ENCODE data around the gene RMRP. TPM values are rescaled to one million over a fixed set of nuclear protein-coding genes. Genes with fewer than 3 reads are reported as not detected.
A peak's percentile ranks its signal among the peaks of the same experiment; 100 is the strongest.
"Not testable (repeated sequence)": the region's sequence is repeated elsewhere in the genome, so short reads cannot be mapped to it uniquely, and the experiment has no call there.

Gene RMRP
- total and polyA plus RNA-seq, 5 experiments from 2014 or later: 33.0 to 21,271 (median 14,495) TPM; not detected in 2

- ATAC-seq: no peak
Measured at GRCh38 chr9:35618325-35618727, 39.5 kb downstream of the RMRP start, which contains the start of gene CD72. CD72 (minus strand) TSS chr9:35618413; CDS start chr9:35618303, 110 bp downstream.

GRCh38 chr9:35617548-35617947 is 40.3 kb downstream of the RMRP start:
- Mint-ChIP-seq H3K27me3 (no peaks in the 10 kb centered on the region), H3K4me1 (peaks cover 32 to 92% (median 45%) of the 10 kb centered on the region in 4 donors), H3K27ac (peak overlapping the region; percentile 90 to 98 (median 94)), H3K36me3 (no peaks in the 10 kb centered on the region), H3K4me3 (peak overlapping the region; percentile 82 to 94 (median 87)), H3K9me3 (no peaks in the 10 kb centered on the region)
- POLR2A ChIA-PET: interaction anchor here (0.6 to 6.3 kb wide), 16 partner anchors 13 to 286 kb away, joined by 3 to 95 read pairs (median 7); partner anchors contain the start of genes ARHGEF39, CCDC107, CREB3 and GBA2
- DNase-seq (no peak), ATAC-seq (no peak)

More at GRCh38 chr9:35618325-35618727, 39.5 kb downstream of the RMRP start, which contains the start of gene CD72:
- peak within 1 kb of the TSS; percentile 90 to 98 (median 94) for H3K27ac Mint-ChIP-seq
- H3K36me3 Mint-ChIP-seq: no peaks in the 10 kb centered on the region
- no peak for DNase-seq
- no peaks in the 10 kb centered on the region for H3K9me3 Mint-ChIP-seq
- H3K4me3 Mint-ChIP-seq: peak within 1 kb of the TSS; percentile 82 to 94 (median 87)
- peaks cover 31 to 88% (median 45%) of the 10 kb centered on the region in 4 donors for H3K4me1 Mint-ChIP-seq
- no peaks in the 10 kb centered on the region for H3K27me3 Mint-ChIP-seq
- POLR2A ChIA-PET: interaction anchor here (0.6 to 6.3 kb wide), 8 partner anchors 13 to 130 kb away, joined by 3 to 95 read pairs (median 7); partner anchors contain the start of genes GBA2, RGP1, SIT1 and TESK1

GRCh38 chr9:35616681-35617459 is 40.9 kb downstream of the RMRP start:
- Mint-ChIP-seq H3K27ac (peak overlapping the region; percentile 90 to 98 (median 94)), H3K36me3 (no peaks in the 10 kb centered on the region), H3K27me3 (no peaks in the 10 kb centered on the region), H3K9me3 (no peaks in the 10 kb centered on the region), H3K4me1 (peaks cover 32 to 88% (median 45%) of the 10 kb centered on the region in 4 donors), H3K4me3 (peak overlapping the region; percentile 82 to 94 (median 87))
- ATAC-seq (peak; percentile 74 to 84), DNase-seq (peak; percentile 53 to 84 (median 64))
- POLR2A ChIA-PET: interaction anchor here (0.7 to 6.3 kb wide), 18 partner anchors 9 to 197 kb away, joined by 3 to 95 read pairs (median 6); partner anchors contain the start of genes ARHGEF39, CCDC107, CREB3 and GBA2

GRCh38 chr9:35615981-35616680 is 41.7 kb downstream of the RMRP start:
- ATAC-seq: no peak
- no peak for DNase-seq
- H3K36me3 Mint-ChIP-seq: no peaks in the 10 kb centered on the region
- H3K27me3 Mint-ChIP-seq: no peaks in the 10 kb centered on the region
- peak overlapping the region; percentile 82 to 94 (median 87) for H3K4me3 Mint-ChIP-seq
- no peaks in the 10 kb centered on the region for H3K9me3 Mint-ChIP-seq
- POLR2A ChIA-PET: interaction anchor here (0.7 to 6.3 kb wide), 17 partner anchors 8 to 198 kb away, joined by 3 to 95 read pairs (median 5); partner anchors contain the start of genes ARHGEF39, CCDC107, CREB3 and RMRP
- peaks cover 37 to 88% (median 51%) of the 10 kb centered on the region in 4 donors for H3K4me1 Mint-ChIP-seq
- H3K27ac Mint-ChIP-seq: peak overlapping the region; percentile 87 to 98 (median 94)

- H3K9me3 Mint-ChIP-seq: no peaks in the 10 kb centered on the region
- no peak overlapping the region for H3K4me3 Mint-ChIP-seq
- peaks cover 25 to 62% (median 31%) of the 10 kb centered on the region in 4 donors for H3K4me1 Mint-ChIP-seq
- DNase-seq (no peak), ATAC-seq (no peak)
- POLR2A ChIA-PET: interaction anchor here (0.7 kb wide), 1 partner anchor 35 kb away, joined by 3 read pairs; no protein-coding TSS in a partner anchor
- peaks cover 0 to 16% (median 0%) of the 10 kb centered on the region in 3 donors for H3K36me3 Mint-ChIP-seq
- peak overlapping the region in 2 of 10 donors; percentile 57 to 73 for H3K27ac Mint-ChIP-seq
- H3K27me3 Mint-ChIP-seq: no peaks in the 10 kb centered on the region
Measured at GRCh38 chr9:35612843-35613242, 45.0 kb downstream of the RMRP start.

- POLR2A ChIA-PET: interaction anchor here (0.9 to 2.2 kb wide), 3 partner anchors 38 to 120 kb away, joined by 3 to 11 read pairs (median 9); partner anchors contain the start of genes CCDC107, CREB3, RMRP and SIT1
- Mint-ChIP-seq H3K36me3 (peaks cover 0 to 22% (median 0%) of the 10 kb centered on the region in 3 donors), H3K4me1 (peaks cover 22 to 61% (median 29%) of the 10 kb centered on the region in 4 donors)
- not testable (repeated sequence) for H3K27ac Mint-ChIP-seq, H3K4me3 Mint-ChIP-seq, H3K27me3 Mint-ChIP-seq, H3K9me3 Mint-ChIP-seq, DNase-seq, ATAC-seq
Measured at GRCh38 chr9:35612066-35612465, 45.8 kb downstream of the RMRP start.

GRCh38 chr9:35611230-35611797 is 46.5 kb downstream of the RMRP start:
- Mint-ChIP-seq H3K9me3 (no peaks in the 10 kb centered on the region), H3K27me3 (no peaks in the 10 kb centered on the region), H3K27ac (peak overlapping the region in 6 of 10 donors; percentile 26 to 79 (median 60)), H3K36me3 (peaks cover 0 to 24% (median 0%) of the 10 kb centered on the region in 3 donors), H3K4me1 (peaks cover 21 to 61% (median 30%) of the 10 kb centered on the region in 4 donors), H3K4me3 (no peak overlapping the region)
- ATAC-seq (peak; percentile 96 to 98), DNase-seq (peak in 8 of 10 donors; percentile 41 to 74 (median 52))
- POLR2A ChIA-PET: interaction anchor here (0.9 to 2.2 kb wide), 6 partner anchors 9 to 138 kb away, joined by 3 to 11 read pairs (median 6); partner anchors contain the start of genes CCDC107, CREB3, RGP1 and RMRP

GRCh38 chr9:35609820-35610163 is 48.0 kb downstream of the RMRP start:
- Mint-ChIP-seq H3K36me3 (peaks cover 0 to 24% (median 0%) of the 10 kb centered on the region in 3 donors), H3K27ac (no peak overlapping the region), H3K27me3 (no peaks in the 10 kb centered on the region), H3K4me1 (peaks cover 20 to 50% (median 28%) of the 10 kb centered on the region in 4 donors), H3K4me3 (no peak overlapping the region), H3K9me3 (no peaks in the 10 kb centered on the region)
- ATAC-seq (no peak), DNase-seq (no peak)
- POLR2A ChIA-PET: interaction anchor here (0.5 kb wide), 1 partner anchor 38 kb away, joined by 3 read pairs; no protein-coding TSS in a partner anchor

- POLR2A ChIA-PET: interaction anchor here (0.5 to 1.4 kb wide), 4 partner anchors 36 to 122 kb away, joined by 3 to 4 read pairs (median 4); partner anchors contain the start of gene TLN1
- H3K9me3 Mint-ChIP-seq: no peaks in the 10 kb centered on the region
- H3K36me3 Mint-ChIP-seq: peaks cover 0 to 24% (median 0%) of the 10 kb centered on the region in 3 donors
- no peak overlapping the region for H3K4me3 Mint-ChIP-seq
- DNase-seq: no peak
- H3K27ac Mint-ChIP-seq: no peak overlapping the region
- H3K27me3 Mint-ChIP-seq: no peaks in the 10 kb centered on the region
- H3K4me1 Mint-ChIP-seq: peaks cover 26 to 49% (median 30%) of the 10 kb centered on the region in 4 donors
- ATAC-seq: no peak
Measured at GRCh38 chr9:35609001-35609819, 48.6 kb downstream of the RMRP start.

- H3K27me3 Mint-ChIP-seq: no peaks in the 10 kb centered on the region
- H3K4me1 Mint-ChIP-seq: peaks cover 27 to 51% (median 39%) of the 10 kb centered on the region in 4 donors
- peaks cover 0 to 24% (median 0%) of the 10 kb centered on the region in 3 donors for H3K36me3 Mint-ChIP-seq
- no peak for DNase-seq
- peak overlapping the region in 1 of 10 donors; percentile 54 for H3K4me3 Mint-ChIP-seq
- no peaks in the 10 kb centered on the region for H3K9me3 Mint-ChIP-seq
- no peak for ATAC-seq
- POLR2A ChIA-PET: interaction anchor here (0.7 to 1.8 kb wide), 5 partner anchors 8 to 123 kb away, joined by 3 to 6 read pairs (median 4); partner anchors contain the start of genes SIT1 and TLN1
- H3K27ac Mint-ChIP-seq: no peak overlapping the region
Measured at GRCh38 chr9:35608221-35608620, 49.6 kb downstream of the RMRP start.

All from naive thymus-derived CD8-positive, alpha-beta T cell (primary cell).